GM23248 (cell line): ENCODE measurements around the gene ARL3. TPM values are rescaled to one million over a fixed set of nuclear protein-coding genes. Genes with fewer than 3 reads are reported as not detected.

Source experiments
- DNase-seq: peaks from one replicate; pipeline ENCODE4 v3.0.0-alpha.2; 2015
- H2AFZ ChIP-seq: fragments of 200-600 bp; sonication (generic); 2 replicates; pipeline ENCODE4 v1.6.1; 2016; ENCODE audit warnings: antibody characterized with exemption
- H3F3A ChIP-seq: fragments of 200-600 bp; sonication (generic); 2 replicates; pipeline ENCODE4 v1.6.1; 2016; ENCODE audit warnings: mild to moderate bottlenecking, antibody characterized with exemption, mixed run types; ENCODE audit not compliant: insufficient read depth
- H3K27ac ChIP-seq: fragments of 200-600 bp; sonication (generic); 2 replicates; pipeline ENCODE4 v1.5.1; 2016; ENCODE audit warnings: mild to moderate bottlenecking
- H3K27me3 ChIP-seq: fragments of 200-600 bp; sonication (generic); replicated peaks from 2 replicates; pipeline ENCODE4 v1.6.1; 2016; ENCODE audit warnings: mild to moderate bottlenecking; ENCODE audit not compliant: insufficient read depth
- H3K36me3 ChIP-seq: fragments of 200-600 bp; sonication (generic); 2 replicates; pipeline ENCODE4 v1.6.1; 2016; ENCODE audit warnings: low read depth, mild to moderate bottlenecking
- H3K4me1 ChIP-seq: fragments of 200-600 bp; sonication (generic); 2 replicates; pipeline ENCODE4 v1.6.1; 2016; ENCODE audit warnings: mild to moderate bottlenecking; ENCODE audit not compliant: insufficient read depth
- H3K4me2 ChIP-seq: fragments of 200-600 bp; sonication (generic); one replicate; pipeline ENCODE4 v1.6.1; 2016; ENCODE audit warnings: mild to moderate bottlenecking; ENCODE audit not compliant: unreplicated experiment
- H3K4me3 ChIP-seq: fragments of 200-600 bp; sonication (generic); 2 replicates; pipeline ENCODE4 v1.5.1; 2016; ENCODE audit warnings: mild to moderate bottlenecking
- H3K79me2 ChIP-seq: fragments of 200-600 bp; sonication (generic); 2 replicates; pipeline ENCODE4 v1.6.1; 2016; ENCODE audit warnings: mild to moderate bottlenecking; ENCODE audit not compliant: insufficient read depth
- H3K9ac ChIP-seq: fragments of 200-600 bp; sonication (generic); 2 replicates; pipeline ENCODE4 v1.6.1; 2016; ENCODE audit warnings: mild to moderate bottlenecking
- H3K9me2 ChIP-seq: fragments of 200-600 bp; sonication (generic); 2 replicates; pipeline ENCODE4 v1.6.1; 2016; ENCODE audit warnings: mixed run types, mild to moderate bottlenecking, moderate library complexity; ENCODE audit not compliant: insufficient read depth
- H3K9me3 ChIP-seq: fragments of 200-600 bp; sonication (generic); one replicate; pipeline ENCODE4 v1.6.1; 2017; ENCODE audit warnings: low read depth
- H4K20me1 ChIP-seq: fragments of 200-600 bp; sonication (generic); 2 replicates; pipeline ENCODE4 v1.6.0; 2016; ENCODE audit not compliant: insufficient read depth
- EZH2 ChIP-seq: fragments of 200-600 bp; sonication (generic); IDR thresholded peaks from 2 replicates; pipeline ENCODE4 v1.6.1; 2018; ENCODE audit warnings: antibody characterized with exemption, mild to moderate bottlenecking; ENCODE audit not compliant: insufficient read depth, poor library complexity, severe bottlenecking
- EZH2phosphoT487 ChIP-seq: fragments of 200-600 bp; sonication (generic); IDR thresholded peaks from 2 replicates; pipeline ENCODE4 v1.6.1; 2018; ENCODE audit warnings: antibody characterized with exemption, moderate library complexity, mild to moderate bottlenecking, low read depth; ENCODE audit not compliant: insufficient read depth
- WGBS, 2 experiments: methylation state at CpG; one replicate each; pipeline ENCODE4 v1.1.6; 2015 to 2017; ENCODE audit warnings: low lambda C conversion rate in 2 of 2, low coverage in 1 of 2; ENCODE audit errors: missing lambda C conversion rate in 2 of 2; 5-methylcytosine and 5-hydroxymethylcytosine counted together
- in situ Hi-C: fragments of 300-500 bp; cut with MboI; formaldehyde crosslinking; loops from 2 replicates; pipeline ENCODE4 v1.15.0; 2020
- polyA plus RNA-seq: library from polyadenylated mRNA; unstranded; fragments of >200 nt; fragmentation: Nextera tagmentation; extraction: Ambion mirVana; gene quantifications from 2 replicates; pipeline ENCODE4 v1.2.1, GENCODE V29; 2016
- total RNA-seq: library from RNA; depleted of rRNA; stranded (reverse); fragments of >200 nt; shearing (Covaris generic); gene quantifications from 2 replicates; pipeline ENCODE4 v1.2.3, GENCODE V29; 2014

The ARL3 gene
- total and polyA plus RNA-seq, 2 experiments from 2014 or later = 3.8 to 24.1 TPM

DNA sequence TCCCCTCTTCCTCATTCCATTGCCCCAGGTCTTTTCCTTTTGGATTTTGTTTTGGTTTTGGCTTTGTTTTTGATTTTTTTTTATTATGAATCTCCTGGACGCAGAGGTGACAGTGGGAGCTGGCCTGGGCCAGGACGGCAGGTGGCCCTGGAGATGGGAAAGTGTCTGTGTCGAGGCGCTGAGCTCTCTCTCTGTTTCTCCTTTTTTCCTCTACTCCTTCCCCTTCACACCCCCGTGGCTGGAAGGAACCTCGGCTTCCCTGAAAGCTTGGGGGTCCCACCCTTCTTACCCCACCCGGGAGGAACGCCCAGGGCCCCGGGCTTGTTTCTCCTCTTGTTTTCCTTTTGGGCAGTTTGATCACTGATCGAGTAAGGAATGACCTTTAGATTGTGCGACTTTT lies 56.7 kb downstream of the ARL3 start:
- peaks cover 48% of the 10 kb centered on the region for H3K79me2 ChIP-seq
- H3K9ac ChIP-seq = no peak overlapping the region
- TF ChIP-seq EZH2phosphoT487 (no peak), EZH2 (no peak)
- no peaks in the 10 kb centered on the region for H3K9me3 ChIP-seq
- H3K27ac ChIP-seq = no peak overlapping the region
- H3K4me3 ChIP-seq = no peak overlapping the region
- 73 to 75% methylated on average over 9 to 11 of the region's 11 CpGs for WGBS, 2 experiments
- 0 out of 2 replicates have a peak, but pooled peaks cover 5% of the 10 kb centered on the region for H3F3A ChIP-seq
- peaks cover 24% of the 10 kb centered on the region for H3K36me3 ChIP-seq
- in situ Hi-C loops = no loop called here
- no peak overlapping the region for H2AFZ ChIP-seq
- DNase-seq = no peak
- no peak overlapping the region for H3K4me2 ChIP-seq
- peaks cover 17% of the 10 kb centered on the region; the same call in 1 of the 2 replicates for H4K20me1 ChIP-seq
- H3K9me2 ChIP-seq = no peaks in the 10 kb centered on the region
- H3K4me1 ChIP-seq = peaks cover 10% of the 10 kb centered on the region; the same call in 1 of the 2 replicates
- H3K27me3 ChIP-seq = no peaks in the 10 kb centered on the region

DNA sequence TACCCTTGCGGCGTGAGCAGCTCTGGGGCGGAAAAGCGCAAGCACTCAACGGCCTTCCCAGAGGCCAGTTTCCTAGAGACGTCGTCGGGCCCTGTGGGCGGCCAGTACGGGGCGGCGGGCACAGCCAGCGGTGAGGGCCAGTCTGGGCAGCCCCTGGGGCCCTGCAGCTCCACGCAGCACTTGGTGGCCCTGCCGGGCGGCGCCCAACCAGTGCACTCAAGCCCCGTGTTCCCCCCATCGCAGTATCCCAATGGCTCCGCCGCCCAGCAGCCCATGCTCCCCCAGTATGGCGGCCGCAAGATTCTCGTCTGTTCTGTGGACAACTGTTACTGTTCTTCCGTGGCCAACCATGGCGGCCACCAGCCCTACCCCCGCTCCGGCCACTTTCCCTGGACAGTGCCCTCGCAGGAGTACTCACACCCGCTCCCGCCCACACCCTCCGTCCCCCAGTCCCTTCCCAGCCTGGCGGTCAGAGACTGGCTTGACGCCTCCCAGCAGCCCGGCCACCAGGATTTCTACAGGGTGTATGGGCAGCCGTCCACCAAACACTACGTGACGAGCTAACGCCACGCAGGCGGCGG lies 57.3 kb downstream of the ARL3 start:
- Histone ChIP-seq H3K9me2 (no peaks in the 10 kb centered on the region), H3F3A (0 out of 2 replicates have a peak, but pooled peaks cover 5% of the 10 kb centered on the region), H3K36me3 (peaks cover 24% of the 10 kb centered on the region), H2AFZ (no peak overlapping the region), H3K4me3 (no peak overlapping the region), H3K9ac (no peak overlapping the region), H3K9me3 (no peaks in the 10 kb centered on the region), H3K4me1 (peaks cover 10% of the 10 kb centered on the region; the same call in 1 of the 2 replicates), H3K79me2 (peaks cover 54% of the 10 kb centered on the region), H3K27me3 (no peaks in the 10 kb centered on the region), H4K20me1 (peaks cover 17% of the 10 kb centered on the region; the same call in 1 of the 2 replicates), H3K4me2 (no peak overlapping the region), H3K27ac (no peak overlapping the region)
- TF ChIP-seq EZH2 (no peak), EZH2phosphoT487 (no peak)
- WGBS, 2 experiments = 95 to 98% methylated on average over 27 to 40 of the region's 42 CpGs
- no peak for DNase-seq
- in situ Hi-C loops = no loop called here

DNA sequence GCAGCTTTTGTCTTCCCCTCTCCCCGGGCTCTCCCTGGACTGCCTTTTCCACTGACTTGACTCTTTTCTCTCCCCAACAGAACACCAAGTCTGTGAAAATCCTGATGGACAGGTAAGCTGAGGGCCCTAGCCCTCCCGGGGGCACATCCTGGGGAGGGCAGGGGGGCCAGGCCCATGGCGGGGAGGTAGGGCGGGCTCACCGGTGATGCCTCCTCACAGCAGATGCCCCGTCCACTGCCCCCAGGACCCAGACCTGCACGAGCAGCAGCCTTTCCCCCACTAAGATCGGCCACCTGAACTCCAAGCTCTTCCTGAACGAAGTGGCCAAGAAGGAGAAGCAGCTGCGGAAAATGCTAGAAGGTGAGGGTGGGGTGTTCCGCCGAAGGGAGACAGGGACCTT lies 58.2 kb downstream of the ARL3 start:
- TF ChIP-seq EZH2phosphoT487 = no peak
- TF ChIP-seq EZH2 = no peak
- H3K36me3 ChIP-seq = peaks cover 24% of the 10 kb centered on the region
- no peak overlapping the region for H2AFZ ChIP-seq
- no peaks in the 10 kb centered on the region for H3K27me3 ChIP-seq
- no peak overlapping the region for H3K4me3 ChIP-seq
- in situ Hi-C loops = no loop called here
- no peak overlapping the region for H3K4me2 ChIP-seq
- DNase-seq = no peak
- no peaks in the 10 kb centered on the region for H3K9me2 ChIP-seq
- peaks cover 17% of the 10 kb centered on the region; the same call in 1 of the 2 replicates for H4K20me1 ChIP-seq
- no peaks in the 10 kb centered on the region for H3K9me3 ChIP-seq
- peaks cover 6% of the 10 kb centered on the region; the same call in 1 of the 2 replicates for H3K4me1 ChIP-seq
- H3F3A ChIP-seq = 0 out of 2 replicates have a peak, but pooled peaks cover 5% of the 10 kb centered on the region
- 91 to 93% methylated on average over 5 to 12 of the region's 12 CpGs for WGBS, 2 experiments
- H3K27ac ChIP-seq = no peak overlapping the region
- H3K9ac ChIP-seq = no peak overlapping the region
- H3K79me2 ChIP-seq = peaks cover 62% of the 10 kb centered on the region

DNA sequence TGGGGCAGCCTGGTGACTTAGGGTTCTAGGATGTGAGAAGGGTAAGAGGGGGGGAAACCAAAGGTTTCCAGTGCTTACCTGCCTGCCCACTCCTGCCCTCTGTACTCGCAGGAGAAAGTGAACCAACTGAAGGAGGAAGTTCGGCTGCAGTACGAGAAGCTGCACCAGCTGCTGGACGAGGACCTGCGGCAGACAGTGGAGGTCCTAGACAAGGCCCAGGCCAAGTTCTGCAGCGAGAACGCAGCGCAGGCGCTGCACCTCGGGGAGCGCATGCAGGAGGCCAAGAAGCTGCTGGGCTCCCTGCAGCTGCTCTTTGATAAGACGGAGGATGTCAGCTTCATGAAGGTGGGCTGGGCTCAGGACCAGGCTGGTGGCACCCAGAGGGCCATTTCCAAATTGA lies 59.2 kb downstream of the ARL3 start:
- in situ Hi-C loops = no loop called here
- WGBS, 2 experiments = 89 to 95% methylated on average over 12 of the region's 12 CpGs

More for the DNA sequence above, 59.2 kb downstream of the ARL3 start:
- H3K9ac ChIP-seq = no peak overlapping the region
- peaks cover 17% of the 10 kb centered on the region; the same call in 1 of the 2 replicates for H4K20me1 ChIP-seq
- H3K36me3 ChIP-seq = peaks cover 24% of the 10 kb centered on the region
- no peak for TF ChIP-seq EZH2phosphoT487
- no peak for TF ChIP-seq EZH2
- peaks cover 73% of the 10 kb centered on the region for H3K79me2 ChIP-seq
- peaks cover 6% of the 10 kb centered on the region; the same call in 1 of the 2 replicates for H3K4me1 ChIP-seq
- H3K9me2 ChIP-seq = no peaks in the 10 kb centered on the region
- H2AFZ ChIP-seq = no peak overlapping the region
- H3K27ac ChIP-seq = no peak overlapping the region
- DNase-seq = no peak
- no peak overlapping the region for H3K4me2 ChIP-seq
- no peaks in the 10 kb centered on the region for H3K9me3 ChIP-seq
- H3K4me3 ChIP-seq = no peak overlapping the region
- 0 out of 2 replicates have a peak, but pooled peaks cover 5% of the 10 kb centered on the region for H3F3A ChIP-seq
- no peaks in the 10 kb centered on the region for H3K27me3 ChIP-seq
